HepG2 (cell line): ENCODE results near the gene DCST2. TPM values are rescaled to one million over a fixed set of nuclear protein-coding genes. Genes with fewer than 3 reads are reported as not detected.

Experiments
- ATAC-seq: fragments of 200-7000 bp; cut with Tn5 transposase; 3 replicates; pipeline ENCODE4 v1.9.1; 2020; ENCODE audit warnings: mild to moderate bottlenecking, moderate library complexity
- BruUV-seq: library from RNA; stranded (reverse); fragments of 400-500 nt; replicated peaks from 2 replicates; lab custom pipeline; 2021; lab: Mats Ljungman, UMichigan
- CTCF ChIA-PET: fragments of 300-600 bp; formaldehyde crosslinking; extraction: SDS; loops from one replicate; lab custom pipeline; 2021; ENCODE audit warnings: low total read pairs, inconsistent platforms, low intra/inter-chr PET ratio; lab: Yijun Ruan, JAX
- POLR2A ChIA-PET: fragments of 350-600 bp; sonication (Branson Sonifier 250); formaldehyde crosslinking; loops from one replicate; lab custom pipeline; 2020; ENCODE audit warnings: antibody characterized with exemption, inconsistent platforms; lab: Yijun Ruan, JAX
- DNase-seq: peaks from one replicate; pipeline ENCODE4 v3.0.0-alpha.2; 2015; ENCODE audit warnings: low spot score
- FAIRE-seq: peaks from 3 replicates; lab custom pipeline; 2011; peaks lifted over from hg19 to GRCh38; lab: Jason Lieb, UNC
- H2AFZ ChIP-seq: one replicate; pipeline ENCODE4 v1.6.1; 2011; ENCODE audit warnings: low read length, inconsistent platforms
- H3K27ac ChIP-seq: fragments of 300-600 bp; 3 replicates; pipeline ENCODE4 v1.8.0; 2011; ENCODE audit warnings: mixed run types, mild to moderate bottlenecking, mixed read lengths, low read length, inconsistent platforms; ENCODE audit not compliant: insufficient read depth; ENCODE audit errors: extremely low read length
- H3K27me3 ChIP-seq, 2 experiments: fragments of 200-600 bp in 1 of 2; 2 replicates in 1 of 2; 3 replicates in 1 of 2; pipeline versions ENCODE4 v1.6.0 to v1.8.0; 2011; ENCODE audit warnings: low read length in 2 of 2, mild to moderate bottlenecking in 2 of 2, moderate library complexity in 2 of 2, inconsistent platforms in 1 of 2; ENCODE audit not compliant: insufficient read depth in 2 of 2, control insufficient read depth in 1 of 2
- H3K36me3 ChIP-seq, 2 experiments: fragments of 200-600 bp in 1 of 2; replicated peaks in 1 of 2; 2 replicates in 1 of 2; 3 replicates in 1 of 2; pipeline versions ENCODE4 v1.5.1 to v1.8.0; 2011; ENCODE audit warnings: low read length in 2 of 2, inconsistent platforms in 1 of 2; ENCODE audit not compliant: insufficient read depth in 2 of 2, control insufficient read depth in 1 of 2
- H3K4me1 ChIP-seq: 2 replicates; pipeline ENCODE4 v1.5.1; 2012; ENCODE audit warnings: low read length, inconsistent platforms; ENCODE audit not compliant: insufficient read depth
- H3K4me2 ChIP-seq: 2 replicates; pipeline ENCODE4 v1.6.0; 2011; ENCODE audit warnings: low read depth, low read length, inconsistent platforms
- H3K4me3 ChIP-seq, 3 experiments: fragments of 200-600 bp in 1 of 3; sonication (generic), shearing (Covaris generic) in 1 of 3; replicated peaks in 1 of 3; 2 replicates each; pipeline ENCODE4 v1.5.1; 2011 to 2016; ENCODE audit warnings: low read length in 3 of 3, inconsistent platforms in 2 of 3, low read depth in 2 of 3, mild to moderate bottlenecking in 2 of 3, control low read depth in 1 of 3, mixed read lengths in 1 of 3; ENCODE audit not compliant: insufficient read depth in 1 of 3
- H3K79me2 ChIP-seq: one replicate; pipeline ENCODE4 v1.6.1; 2011; ENCODE audit warnings: low read length, inconsistent platforms; ENCODE audit not compliant: insufficient read depth
- H3K9ac ChIP-seq: 2 replicates; pipeline ENCODE4 v1.6.0; 2011; ENCODE audit warnings: mild to moderate bottlenecking, low read depth, low read length, inconsistent platforms; ENCODE audit not compliant: insufficient read depth
- H3K9me3 ChIP-seq: 2 replicates; pipeline ENCODE4 v1.5.1; 2012; ENCODE audit warnings: mild to moderate bottlenecking, low read length
- H4K20me1 ChIP-seq: 2 replicates; pipeline ENCODE4 v1.6.0; 2011; ENCODE audit warnings: inconsistent platforms, mild to moderate bottlenecking, low read length, moderate library complexity; ENCODE audit not compliant: insufficient read depth
- CEBPB ChIP-seq: IDR thresholded peaks from 2 replicates; pipeline ENCODE4 v1.6.1; 2011; ENCODE audit warnings: low read depth, low read length, improper control_type of control experiment, borderline replicate concordance
- KDM3A ChIP-seq: IDR thresholded peaks from 2 replicates; pipeline ENCODE4 v1.6.1; 2018; ENCODE audit warnings: low read depth, missing compliant biosample characterization
- MAF1 ChIP-seq: sonication (generic); formaldehyde crosslinking; IDR thresholded peaks from 2 replicates; pipeline ENCODE4 v1.5.0; 2020; ENCODE audit warnings: missing genetic modification reagents, borderline replicate concordance
- RBM22 ChIP-seq: fragments of 200-400 bp; formaldehyde crosslinking; optimal IDR thresholded peaks from 2 replicates; pipeline ENCODE3; 2017; ENCODE audit warnings: mild to moderate bottlenecking, low read length, moderate library complexity
- SMC3 ChIP-seq: IDR thresholded peaks from 2 replicates; pipeline ENCODE4 v1.6.1; 2011; ENCODE audit warnings: low read length, improper control_type of control experiment
- SOX5 ChIP-seq: IDR thresholded peaks from 2 replicates; pipeline ENCODE4 v1.6.1; 2016; ENCODE audit warnings: borderline replicate concordance
- SYNCRIP ChIP-seq: fragments of 200-400 bp; formaldehyde crosslinking; IDR thresholded peaks from 2 replicates; pipeline ENCODE4 v1.6.1; 2018; ENCODE audit warnings: mild to moderate bottlenecking, low read depth, low read length; ENCODE audit not compliant: insufficient read depth
- ZNF326 ChIP-seq: sonication (generic); formaldehyde crosslinking; IDR thresholded peaks from 2 replicates; pipeline ENCODE4 v1.4.0; 2020; ENCODE audit warnings: missing genetic modification reagents, borderline replicate concordance
- ZSCAN25 ChIP-seq: sonication (generic); formaldehyde crosslinking; IDR thresholded peaks from 2 replicates; pipeline ENCODE4 v1.8.0; 2022; ENCODE audit warnings: mild to moderate bottlenecking, missing genetic modification reagents
- ZSCAN31 ChIP-seq: sonication (generic); formaldehyde crosslinking; IDR thresholded peaks from 2 replicates; pipeline ENCODE4 v1.5.0; 2020; ENCODE audit warnings: low read depth, mild to moderate bottlenecking, missing genetic modification reagents
- WGBS: methylation state at CpG from one replicate; pipeline ENCODE4 v1.1.6; 2017; ENCODE audit warnings: low lambda C conversion rate; 5-methylcytosine and 5-hydroxymethylcytosine counted together
- in situ Hi-C: cut with HindIII; loops from 2 replicates; pipeline ENCODE4 v1.10.0; 2017; ENCODE audit warnings: low pct_unique_long_range_greater_than_20kb; ENCODE audit not compliant: extremely low pct_ligation_motif_present
- intact Hi-C: fragments of 100-400 bp; cut with micrococcal nuclease; formaldehyde crosslinking; loops from one replicate; pipeline ENCODE4 v1.10.0; 2022; ENCODE audit not compliant: unreplicated experiment
- polyA plus RNA-seq, 8 experiments: library from polyadenylated mRNA; depleted of rRNA in 3 of 8; stranded (reverse) in 7 of 8; unstranded in 1 of 8; fragments of >200 nt; fragmentation: Illumina TruSeq in 4 of 8; extraction: Trizol in 4 of 8; gene quantifications; 2 replicates each; pipeline versions ENCODE4 v1.2.1 to v1.2.3, GENCODE V29; 2011 to 2016; ENCODE audit warnings: low read depth in 4 of 8, missing spikeins in 1 of 8, mixed read lengths in 1 of 8; ENCODE audit not compliant: insufficient read depth in 1 of 8
- total RNA-seq, 5 experiments: library from RNA; depleted of rRNA; stranded (reverse); fragments of >200 nt; fragmentation: Illumina TruSeq; extraction: Trizol; gene quantifications; 2 replicates each; pipeline ENCODE4 v1.2.3, GENCODE V29; 2016; ENCODE audit warnings: low read depth in 1 of 5
- TF ChIP-seq, protein P1 (sequence below): sonication (generic); formaldehyde crosslinking; IDR thresholded peaks from 2 replicates; pipeline ENCODE4 v1.5.0; 2020; ENCODE audit warnings: mild to moderate bottlenecking, missing genetic modification reagents, moderate library complexity
- TF ChIP-seq, protein P2 (sequence below): sonication (generic); formaldehyde crosslinking; IDR thresholded peaks from 2 replicates; pipeline ENCODE4 v1.4.0; 2020; ENCODE audit warnings: mild to moderate bottlenecking, missing genetic modification reagents

Gene DCST2
- total and polyA plus RNA-seq, 2 of the 13 experiments (the other 11 are each of a cell fraction or from before 2014, with no cell fraction given) = 0.74 TPM; not detected in 1

DNA sequence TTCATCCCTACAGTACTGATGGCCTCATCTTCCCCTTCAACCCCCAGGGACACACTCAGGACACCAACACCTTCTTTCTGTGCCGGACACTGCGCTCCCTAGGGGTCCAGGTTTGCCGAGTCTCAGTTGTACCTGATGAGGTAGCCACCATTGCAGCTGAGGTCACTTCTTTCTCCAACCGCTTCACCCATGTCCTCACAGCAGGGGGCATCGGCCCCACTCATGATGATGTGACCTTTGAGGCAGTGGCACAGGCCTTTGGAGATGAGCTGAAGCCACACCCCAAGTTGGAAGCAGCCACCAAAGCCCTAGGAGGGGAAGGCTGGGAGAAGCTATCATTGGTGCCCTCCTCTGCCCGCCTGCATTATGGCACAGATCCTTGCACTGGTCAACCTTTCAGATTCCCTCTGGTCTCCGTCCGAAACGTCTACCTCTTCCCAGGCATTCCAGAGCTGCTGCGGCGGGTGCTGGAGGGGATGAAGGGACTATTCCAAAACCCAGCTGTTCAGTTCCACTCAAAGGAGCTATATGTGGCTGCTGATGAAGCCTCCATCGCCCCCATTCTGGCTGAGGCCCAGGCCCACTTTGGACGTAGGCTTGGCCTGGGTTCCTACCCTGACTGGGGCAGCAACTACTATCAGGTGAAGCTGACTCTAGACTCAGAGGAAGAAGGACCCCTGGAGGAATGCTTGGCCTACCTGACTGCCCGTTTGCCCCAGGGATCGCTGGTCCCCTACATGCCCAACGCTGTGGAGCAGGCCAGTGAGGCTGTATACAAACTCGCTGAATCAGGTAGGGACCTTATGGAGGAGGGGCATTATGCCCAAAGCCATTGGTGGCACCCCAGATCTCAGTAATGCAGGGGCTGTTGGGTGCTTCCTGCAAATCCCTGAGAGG is 45.3 kb downstream of the DCST2 start:
- POLR2A ChIA-PET = interaction anchor here (0.7 to 2.1 kb wide), 10 partner anchors 12 to 75 kb away, joined by 3 to 9 read pairs (median 6); partner anchors contain the start of genes EFNA4, PBXIP1 and SHC1
- Histone ChIP-seq H4K20me1 (no peaks in the 10 kb centered on the region), H3K36me3 (peaks cover 5 to 18% of the 10 kb centered on the region in 2 experiments; a peak in 2 of 5 replicates), H3K27ac (no peak overlapping the region), H3K9me3 (no peaks in the 10 kb centered on the region), H3K27me3 (no peaks in the 10 kb centered on the region), H3K79me2 (peaks cover 14% of the 10 kb centered on the region), H3K4me2 (no peak overlapping the region), H3K4me1 (peaks cover 38% of the 10 kb centered on the region), H2AFZ (no peak overlapping the region), H3K9ac (no peak overlapping the region), H3K4me3 (no peak overlapping the region)
- in situ Hi-C loops (no loop called here), intact Hi-C loops (no loop called here)
- no peak for DNase-seq
- CTCF ChIA-PET = interaction anchor here (2.1 kb wide), 1 partner anchor 29 kb away, joined by 13 read pairs; no protein-coding TSS in a partner anchor
- BruUV-seq = no TSS peak
- 93% methylated on average over 12 of the region's 17 CpGs for WGBS
- no peak; the same call in 2 of the 3 replicates for ATAC-seq
- FAIRE-seq = no peak
- TF ChIP-seq ZNF326 (CRISPR knock-in tag) (no peak), ZSCAN25 (no peak), ZSCAN31 (CRISPR knock-in tag) (no peak), MAF1 (CRISPR knock-in tag) (no peak), CEBPB (no peak), SYNCRIP (no peak), SMC3 (peak; percentile 42; the same call in 1 of the 2 replicates), RBM22 (no peak), KDM3A (CRISPR knock-in tag) (no peak), SOX5 (no peak)
- TF ChIP-seq, protein P1, sequence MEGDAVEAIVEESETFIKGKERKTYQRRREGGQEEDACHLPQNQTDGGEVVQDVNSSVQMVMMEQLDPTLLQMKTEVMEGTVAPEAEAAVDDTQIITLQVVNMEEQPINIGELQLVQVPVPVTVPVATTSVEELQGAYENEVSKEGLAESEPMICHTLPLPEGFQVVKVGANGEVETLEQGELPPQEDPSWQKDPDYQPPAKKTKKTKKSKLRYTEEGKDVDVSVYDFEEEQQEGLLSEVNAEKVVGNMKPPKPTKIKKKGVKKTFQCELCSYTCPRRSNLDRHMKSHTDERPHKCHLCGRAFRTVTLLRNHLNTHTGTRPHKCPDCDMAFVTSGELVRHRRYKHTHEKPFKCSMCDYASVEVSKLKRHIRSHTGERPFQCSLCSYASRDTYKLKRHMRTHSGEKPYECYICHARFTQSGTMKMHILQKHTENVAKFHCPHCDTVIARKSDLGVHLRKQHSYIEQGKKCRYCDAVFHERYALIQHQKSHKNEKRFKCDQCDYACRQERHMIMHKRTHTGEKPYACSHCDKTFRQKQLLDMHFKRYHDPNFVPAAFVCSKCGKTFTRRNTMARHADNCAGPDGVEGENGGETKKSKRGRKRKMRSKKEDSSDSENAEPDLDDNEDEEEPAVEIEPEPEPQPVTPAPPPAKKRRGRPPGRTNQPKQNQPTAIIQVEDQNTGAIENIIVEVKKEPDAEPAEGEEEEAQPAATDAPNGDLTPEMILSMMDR = peak; percentile 62
- TF ChIP-seq, protein P2, sequence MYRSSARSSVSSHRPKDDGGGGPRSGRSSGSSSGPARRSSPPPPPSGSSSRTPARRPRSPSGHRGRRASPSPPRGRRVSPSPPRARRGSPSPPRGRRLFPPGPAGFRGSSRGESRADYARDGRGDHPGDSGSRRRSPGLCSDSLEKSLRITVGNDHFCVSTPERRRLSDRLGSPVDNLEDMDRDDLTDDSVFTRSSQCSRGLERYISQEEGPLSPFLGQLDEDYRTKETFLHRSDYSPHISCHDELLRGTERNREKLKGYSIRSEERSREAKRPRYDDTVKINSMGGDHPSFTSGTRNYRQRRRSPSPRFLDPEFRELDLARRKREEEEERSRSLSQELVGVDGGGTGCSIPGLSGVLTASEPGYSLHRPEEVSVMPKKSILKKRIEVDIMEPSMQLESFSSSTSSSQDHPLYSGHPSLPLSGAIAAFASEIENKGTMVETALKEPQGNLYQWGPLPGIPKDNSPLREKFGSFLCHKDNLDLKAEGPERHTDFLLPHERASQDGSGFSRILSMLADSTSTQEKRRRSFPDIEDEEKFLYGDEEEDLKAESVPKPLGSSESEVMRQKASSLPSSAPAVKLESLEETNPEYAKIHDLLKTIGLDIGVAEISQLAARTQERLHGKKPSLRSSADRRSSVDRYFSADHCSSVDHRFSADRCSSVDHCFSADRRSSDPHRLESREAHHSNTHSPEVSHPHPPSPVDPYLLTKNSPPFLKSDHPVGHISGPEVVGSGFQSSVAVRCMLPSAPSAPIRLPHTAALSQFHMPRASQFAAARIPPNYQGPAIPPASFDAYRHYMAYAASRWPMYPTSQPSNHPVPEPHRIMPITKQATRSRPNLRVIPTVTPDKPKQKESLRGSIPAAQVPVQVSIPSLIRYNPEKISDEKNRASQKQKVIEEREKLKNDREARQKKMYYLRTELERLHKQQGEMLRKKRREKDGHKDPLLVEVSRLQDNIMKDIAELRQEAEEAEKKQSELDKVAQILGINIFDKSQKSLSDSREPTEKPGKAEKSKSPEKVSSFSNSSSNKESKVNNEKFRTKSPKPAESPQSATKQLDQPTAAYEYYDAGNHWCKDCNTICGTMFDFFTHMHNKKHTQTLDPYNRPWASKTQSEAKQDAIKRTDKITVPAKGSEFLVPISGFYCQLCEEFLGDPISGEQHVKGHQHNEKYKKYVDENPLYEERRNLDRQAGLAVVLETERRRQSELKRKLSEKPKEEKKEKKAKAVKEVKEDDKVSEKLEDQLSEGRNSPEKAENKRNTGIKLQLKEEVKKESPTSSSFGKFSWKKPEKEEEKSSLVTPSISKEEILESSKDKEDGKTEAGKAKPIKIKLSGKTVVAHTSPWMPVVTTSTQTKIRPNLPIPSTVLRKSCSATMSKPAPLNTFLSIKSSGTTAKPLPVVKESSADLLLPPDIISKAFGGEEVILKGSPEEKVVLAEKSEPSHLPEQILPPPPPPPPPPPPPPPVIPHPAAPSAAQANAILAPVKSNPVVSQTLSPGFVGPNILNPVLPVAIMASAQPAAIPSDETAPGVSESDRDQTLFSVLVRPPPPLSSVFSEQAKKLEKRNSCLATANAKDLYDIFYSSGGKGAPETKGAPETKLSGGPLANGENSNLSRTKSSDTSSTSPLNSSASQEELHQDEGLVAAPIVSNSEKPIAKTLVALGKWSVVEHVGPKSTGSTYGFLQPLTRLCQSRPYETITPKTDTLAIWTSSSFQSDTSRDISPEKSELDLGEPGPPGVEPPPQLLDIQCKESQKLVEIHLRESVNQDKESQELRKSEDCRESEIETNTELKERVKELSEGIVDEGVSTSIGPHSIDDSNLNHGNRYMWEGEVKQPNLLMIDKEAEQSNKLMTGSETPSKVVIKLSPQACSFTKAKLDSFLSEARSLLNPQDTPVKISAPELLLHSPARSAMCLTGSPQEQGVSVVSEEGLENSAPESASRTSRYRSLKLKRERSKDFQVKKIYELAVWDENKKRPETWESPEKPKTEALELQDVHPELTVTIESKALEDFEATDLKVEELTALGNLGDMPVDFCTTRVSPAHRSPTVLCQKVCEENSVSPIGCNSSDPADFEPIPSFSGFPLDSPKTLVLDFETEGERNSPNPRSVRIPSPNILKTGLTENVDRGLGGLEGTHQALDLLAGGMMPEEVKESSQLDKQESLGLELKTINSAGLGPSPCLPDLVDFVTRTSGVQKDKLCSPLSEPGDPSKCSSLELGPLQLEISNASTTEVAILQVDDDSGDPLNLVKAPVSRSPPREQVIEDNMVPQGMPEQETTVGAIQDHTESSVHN = no peak
